Measurements from ENCODE around the gene FUCA2.
"Not testable (repeated sequence)": the region's sequence is repeated elsewhere in the genome, so short reads cannot be mapped to it uniquely, and the experiment has no call there.

Gene FUCA2

DNA sequence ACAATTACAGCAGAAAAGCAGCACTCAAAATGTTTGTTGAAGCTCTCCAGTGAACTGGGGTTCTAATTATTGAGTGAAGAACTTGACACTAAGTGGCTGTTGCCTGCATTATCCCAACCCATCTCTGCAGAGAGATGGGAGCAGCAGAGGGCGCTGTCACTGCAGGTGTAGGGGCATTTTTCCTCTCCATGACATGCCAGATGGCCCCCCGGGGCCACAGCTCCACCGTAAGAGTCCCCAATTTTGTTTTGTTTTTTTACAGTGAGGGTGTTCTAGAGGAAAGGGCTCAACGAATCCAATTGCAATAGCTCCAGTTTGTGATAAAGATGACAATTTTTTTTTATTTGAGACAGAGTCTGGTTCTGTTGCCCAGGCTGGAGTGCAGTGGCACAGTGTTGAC, 1.9 kb upstream of the FUCA2 start:
- Histone ChIP-seq H3K27ac (ENCODE audit: low read depth, low read length) (no peak overlapping the region), H3K9me3 (ENCODE audit: low read length) (no peaks in the 10 kb centered on the region), H3K27me3 (ENCODE audit: control insufficient read depth in 1 of 2, insufficient read depth in 2 of 2, low read length in 2 of 2) (no peaks in the 10 kb centered on the region), H3K4me3 (ENCODE audit: low read depth in 1 of 2, low read length in 2 of 2) (no peak overlapping the region), H3K36me3 (ENCODE audit: insufficient read depth, low read length) (no peaks in the 10 kb centered on the region), H3K4me1 (ENCODE audit: insufficient read depth, low read length) (peaks cover 19% of the 10 kb centered on the region), H3K9ac (ENCODE audit: low read length) (no peak overlapping the region)

GRCh38 chr6:143510326-143510725, 1.2 kb downstream of the FUCA2 start:
- not testable (repeated sequence) for H3K9me3 ChIP-seq (ENCODE audit: low read length); H3K27me3 ChIP-seq (ENCODE audit: control insufficient read depth in 1 of 2, insufficient read depth in 2 of 2, low read length in 2 of 2); H3K9ac ChIP-seq (ENCODE audit: low read length); H3K27ac ChIP-seq (ENCODE audit: low read depth, low read length)
- Histone ChIP-seq H3K36me3 (ENCODE audit: insufficient read depth, low read length) (peaks cover 16% of the 10 kb centered on the region), H3K4me1 (ENCODE audit: insufficient read depth, low read length) (peaks cover 12% of the 10 kb centered on the region), H3K4me3 (ENCODE audit: low read depth in 1 of 2, low read length in 2 of 2) (peak overlapping the region in 1 of 2 donors; percentile 72)

- H3K9me3 ChIP-seq (ENCODE audit: low read length) = no peaks in the 10 kb centered on the region
- H3K4me3 ChIP-seq (ENCODE audit: low read depth in 1 of 2, low read length in 2 of 2) = no peak overlapping the region
- no peak overlapping the region for H3K9ac ChIP-seq (ENCODE audit: low read length)
- H3K27ac ChIP-seq (ENCODE audit: low read depth, low read length) = no peak overlapping the region
- peaks cover 17% of the 10 kb centered on the region for H3K36me3 ChIP-seq (ENCODE audit: insufficient read depth, low read length)
- no peaks in the 10 kb centered on the region for H3K27me3 ChIP-seq (ENCODE audit: control insufficient read depth in 1 of 2, insufficient read depth in 2 of 2, low read length in 2 of 2)
- peaks cover 3% of the 10 kb centered on the region for H3K4me1 ChIP-seq (ENCODE audit: insufficient read depth, low read length)
These were observed 4.0 kb downstream of the FUCA2 start for GRCh38 chr6:143507358-143508145.

DNA sequence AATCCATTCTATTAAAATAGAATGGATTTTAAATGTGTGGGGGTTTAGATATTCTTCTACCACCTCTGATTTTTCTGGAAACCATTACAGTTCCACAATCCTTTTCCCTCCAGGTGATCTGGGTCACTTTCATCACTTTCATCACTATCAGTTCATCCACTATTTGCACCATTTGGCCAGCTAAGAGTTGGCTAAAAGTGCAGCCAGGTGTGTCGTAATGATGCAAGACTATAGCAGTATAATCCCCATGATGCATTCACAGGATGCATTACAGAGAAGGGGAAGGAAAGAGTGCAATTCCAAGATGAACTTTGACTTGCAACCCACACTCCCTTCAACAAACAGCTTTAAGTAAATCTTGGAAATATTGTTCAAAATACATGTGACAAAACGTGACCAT, 4.9 kb downstream of the FUCA2 start:
- Histone ChIP-seq H3K9me3 (ENCODE audit: low read length) (no peaks in the 10 kb centered on the region), H3K27me3 (ENCODE audit: control insufficient read depth in 1 of 2, insufficient read depth in 2 of 2, low read length in 2 of 2) (no peaks in the 10 kb centered on the region), H3K36me3 (ENCODE audit: insufficient read depth, low read length) (peaks cover 17% of the 10 kb centered on the region), H3K4me1 (ENCODE audit: insufficient read depth, low read length) (no peaks in the 10 kb centered on the region), H3K27ac (ENCODE audit: low read depth, low read length) (no peak overlapping the region), H3K4me3 (ENCODE audit: low read depth in 1 of 2, low read length in 2 of 2) (no peak overlapping the region), H3K9ac (ENCODE audit: low read length) (no peak overlapping the region)

GRCh38 chr6:143506199-143506598, 5.3 kb downstream of the FUCA2 start:
- no peak overlapping the region for H3K27ac ChIP-seq (ENCODE audit: low read depth, low read length)
- H3K27me3 ChIP-seq (ENCODE audit: control insufficient read depth in 1 of 2, insufficient read depth in 2 of 2, low read length in 2 of 2) = no peaks in the 10 kb centered on the region
- H3K9me3 ChIP-seq (ENCODE audit: low read length) = no peaks in the 10 kb centered on the region
- no peaks in the 10 kb centered on the region for H3K4me1 ChIP-seq (ENCODE audit: insufficient read depth, low read length)
- no peak overlapping the region for H3K9ac ChIP-seq (ENCODE audit: low read length)
- H3K4me3 ChIP-seq (ENCODE audit: low read depth in 1 of 2, low read length in 2 of 2) = no peak overlapping the region
- H3K36me3 ChIP-seq (ENCODE audit: insufficient read depth, low read length) = peaks cover 17% of the 10 kb centered on the region

- Histone ChIP-seq H3K27me3 (ENCODE audit: control insufficient read depth in 1 of 2, insufficient read depth in 2 of 2, low read length in 2 of 2) (no peaks in the 10 kb centered on the region), H3K36me3 (ENCODE audit: insufficient read depth, low read length) (peaks cover 17% of the 10 kb centered on the region), H3K4me3 (ENCODE audit: low read depth in 1 of 2, low read length in 2 of 2) (no peak overlapping the region), H3K9me3 (ENCODE audit: low read length) (no peaks in the 10 kb centered on the region), H3K9ac (ENCODE audit: low read length) (no peak overlapping the region), H3K4me1 (ENCODE audit: insufficient read depth, low read length) (no peaks in the 10 kb centered on the region), H3K27ac (ENCODE audit: low read depth, low read length) (no peak overlapping the region)
These were observed 6.0 kb downstream of the FUCA2 start for GRCh38 chr6:143505537-143505936.

DNA sequence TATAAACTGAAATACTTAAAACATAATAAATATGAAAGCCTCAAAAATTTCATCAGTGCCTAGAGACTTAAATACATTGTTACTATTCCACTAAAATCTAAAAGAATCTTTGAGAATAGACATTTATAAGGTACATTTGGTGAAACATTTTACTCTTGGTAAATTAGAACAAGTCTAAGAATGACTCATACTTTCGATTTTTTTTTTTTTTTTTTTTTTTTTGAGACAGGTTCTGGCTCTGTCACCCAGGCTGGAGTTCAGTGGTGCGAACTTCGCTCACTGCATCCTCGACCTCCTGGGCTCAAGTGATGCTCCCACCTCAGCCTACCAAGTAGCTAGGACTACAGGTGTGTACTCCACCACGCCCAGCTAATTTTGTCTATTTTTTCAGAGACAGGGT, 6.4 kb downstream of the FUCA2 start:
- Histone ChIP-seq H3K27me3 (ENCODE audit: control insufficient read depth in 1 of 2, insufficient read depth in 2 of 2, low read length in 2 of 2) (no peaks in the 10 kb centered on the region), H3K9me3 (ENCODE audit: low read length) (no peaks in the 10 kb centered on the region), H3K27ac (ENCODE audit: low read depth, low read length) (no peak overlapping the region), H3K9ac (ENCODE audit: low read length) (no peak overlapping the region), H3K4me1 (ENCODE audit: insufficient read depth, low read length) (no peaks in the 10 kb centered on the region), H3K36me3 (ENCODE audit: insufficient read depth, low read length) (peaks cover 17% of the 10 kb centered on the region), H3K4me3 (ENCODE audit: low read depth in 1 of 2, low read length in 2 of 2) (no peak overlapping the region)

- Histone ChIP-seq H3K27me3 (ENCODE audit: control insufficient read depth in 1 of 2, insufficient read depth in 2 of 2, low read length in 2 of 2) (no peaks in the 10 kb centered on the region), H3K9me3 (ENCODE audit: low read length) (no peaks in the 10 kb centered on the region), H3K4me3 (ENCODE audit: low read depth in 1 of 2, low read length in 2 of 2) (no peak overlapping the region), H3K9ac (ENCODE audit: low read length) (no peak overlapping the region), H3K4me1 (ENCODE audit: insufficient read depth, low read length) (no peaks in the 10 kb centered on the region), H3K27ac (ENCODE audit: low read depth, low read length) (no peak overlapping the region), H3K36me3 (ENCODE audit: insufficient read depth, low read length) (peaks cover 17% of the 10 kb centered on the region)
These were observed 7.2 kb downstream of the FUCA2 start for GRCh38 chr6:143504369-143504768.

DNA sequence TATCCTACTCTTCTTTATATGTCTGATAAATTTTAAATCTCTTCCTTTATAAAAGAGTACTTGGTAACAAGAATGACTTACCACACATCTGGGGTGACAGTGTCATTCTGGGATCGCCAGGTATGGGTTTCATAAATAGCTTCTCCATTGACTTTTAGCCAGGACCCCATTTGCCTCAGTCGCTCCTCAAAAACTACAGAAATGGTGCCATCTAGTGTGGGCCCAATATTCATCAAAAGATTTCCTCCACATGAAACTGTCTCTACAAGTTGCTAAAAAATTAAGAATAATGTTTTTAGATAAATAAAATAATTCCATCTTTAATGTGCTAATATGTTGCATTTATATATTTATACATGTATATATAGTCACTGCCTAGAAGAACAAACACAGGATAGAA, 9.7 kb downstream of the FUCA2 start:
- H3K27ac ChIP-seq (ENCODE audit: low read depth, low read length) = no peak overlapping the region
- H3K36me3 ChIP-seq (ENCODE audit: insufficient read depth, low read length) = peaks cover 15% of the 10 kb centered on the region
- no peaks in the 10 kb centered on the region for H3K9me3 ChIP-seq (ENCODE audit: low read length)
- H3K4me3 ChIP-seq (ENCODE audit: low read depth in 1 of 2, low read length in 2 of 2) = no peak overlapping the region
- H3K4me1 ChIP-seq (ENCODE audit: insufficient read depth, low read length) = no peaks in the 10 kb centered on the region
- H3K27me3 ChIP-seq (ENCODE audit: control insufficient read depth in 1 of 2, insufficient read depth in 2 of 2, low read length in 2 of 2) = no peaks in the 10 kb centered on the region
- no peak overlapping the region for H3K9ac ChIP-seq (ENCODE audit: low read length)

GRCh38 chr6:143498428-143498827, 13.1 kb downstream of the FUCA2 start:
- Histone ChIP-seq H3K9ac (ENCODE audit: low read length) (no peak overlapping the region), H3K9me3 (ENCODE audit: low read length) (no peaks in the 10 kb centered on the region), H3K27ac (ENCODE audit: low read depth, low read length) (no peak overlapping the region), H3K4me3 (ENCODE audit: low read depth in 1 of 2, low read length in 2 of 2) (no peak overlapping the region), H3K4me1 (ENCODE audit: insufficient read depth, low read length) (no peaks in the 10 kb centered on the region), H3K27me3 (ENCODE audit: control insufficient read depth in 1 of 2, insufficient read depth in 2 of 2, low read length in 2 of 2) (no peaks in the 10 kb centered on the region), H3K36me3 (ENCODE audit: insufficient read depth, low read length) (peaks cover 4% of the 10 kb centered on the region)

DNA sequence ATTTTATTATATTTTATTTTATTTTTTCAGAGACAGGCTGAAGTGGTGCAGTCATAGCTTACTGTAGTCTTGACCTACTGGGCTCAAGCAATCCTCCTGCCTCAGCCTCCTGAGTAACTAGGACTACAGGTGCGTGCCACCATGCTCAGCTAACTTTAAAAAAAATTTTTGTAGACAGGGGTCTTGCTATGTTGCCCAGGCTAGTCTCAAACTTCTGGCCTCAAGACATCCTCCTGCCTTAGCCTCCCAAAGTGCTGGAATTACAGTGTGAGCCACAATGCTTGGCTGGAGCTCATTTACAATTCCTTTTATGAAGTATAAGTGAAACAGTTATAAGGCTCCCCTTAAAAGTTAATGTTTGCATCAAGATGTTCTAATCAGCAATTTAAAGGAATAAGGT, 14.5 kb downstream of the FUCA2 start:
- Histone ChIP-seq H3K27ac (ENCODE audit: low read depth, low read length) (no peak overlapping the region), H3K9me3 (ENCODE audit: low read length) (no peaks in the 10 kb centered on the region), H3K4me1 (ENCODE audit: insufficient read depth, low read length) (no peaks in the 10 kb centered on the region), H3K4me3 (ENCODE audit: low read depth in 1 of 2, low read length in 2 of 2) (no peak overlapping the region), H3K36me3 (ENCODE audit: insufficient read depth, low read length) (peaks cover 4% of the 10 kb centered on the region), H3K27me3 (ENCODE audit: control insufficient read depth in 1 of 2, insufficient read depth in 2 of 2, low read length in 2 of 2) (no peaks in the 10 kb centered on the region), H3K9ac (ENCODE audit: low read length) (no peak overlapping the region)

DNA sequence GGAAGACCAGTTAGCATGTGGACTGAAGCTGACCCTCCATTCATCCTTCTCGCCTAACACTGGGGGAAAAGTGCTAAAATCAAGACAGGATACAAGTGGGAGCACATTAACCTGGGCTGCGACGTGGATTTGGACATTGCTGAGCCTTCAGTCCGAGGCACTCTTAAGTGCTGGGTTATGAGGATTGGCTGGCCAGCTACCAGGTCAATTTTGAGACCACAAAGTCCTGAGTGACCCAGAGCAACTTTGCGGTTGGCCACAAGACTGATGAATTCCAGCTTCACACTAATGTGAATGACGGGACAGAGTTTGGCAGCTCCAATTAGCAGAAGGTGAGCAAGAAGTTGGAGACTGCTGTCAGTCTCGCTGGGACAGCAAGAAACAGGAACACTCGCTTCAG, 20.7 kb downstream of the FUCA2 start:
- Histone ChIP-seq H3K9ac (ENCODE audit: low read length) (no peak overlapping the region), H3K27me3 (ENCODE audit: control insufficient read depth in 1 of 2, insufficient read depth in 2 of 2, low read length in 2 of 2) (no peaks in the 10 kb centered on the region), H3K9me3 (ENCODE audit: low read length) (no peaks in the 10 kb centered on the region), H3K4me1 (ENCODE audit: insufficient read depth, low read length) (no peaks in the 10 kb centered on the region), H3K4me3 (ENCODE audit: low read depth in 1 of 2, low read length in 2 of 2) (no peak overlapping the region), H3K27ac (ENCODE audit: low read depth, low read length) (no peak overlapping the region), H3K36me3 (ENCODE audit: insufficient read depth, low read length) (peaks cover 7% of the 10 kb centered on the region)
